Fibroblast of mammary gland (primary cell): ENCODE results near the gene DHX34.

Experiments used
- DNase-seq: peaks from one replicate; pipeline ENCODE4 v3.0.0-alpha.2; 2010; ENCODE audit warnings: low read depth
- H3K4me3 ChIP-seq: 2 replicates; pipeline ENCODE4 v1.5.1; 2011; ENCODE audit warnings: low read depth, mild to moderate bottlenecking, low read length, moderate library complexity; ENCODE audit not compliant: control insufficient read depth
- TF ChIP-seq, protein P1 (sequence below): conservative IDR thresholded peaks from 2 replicates; pipeline ENCODE4 v1.5.1; 2011; ENCODE audit warnings: low read depth, low read length, inconsistent platforms; ENCODE audit not compliant: control insufficient read depth, insufficient read depth

Gene DHX34

DNA sequence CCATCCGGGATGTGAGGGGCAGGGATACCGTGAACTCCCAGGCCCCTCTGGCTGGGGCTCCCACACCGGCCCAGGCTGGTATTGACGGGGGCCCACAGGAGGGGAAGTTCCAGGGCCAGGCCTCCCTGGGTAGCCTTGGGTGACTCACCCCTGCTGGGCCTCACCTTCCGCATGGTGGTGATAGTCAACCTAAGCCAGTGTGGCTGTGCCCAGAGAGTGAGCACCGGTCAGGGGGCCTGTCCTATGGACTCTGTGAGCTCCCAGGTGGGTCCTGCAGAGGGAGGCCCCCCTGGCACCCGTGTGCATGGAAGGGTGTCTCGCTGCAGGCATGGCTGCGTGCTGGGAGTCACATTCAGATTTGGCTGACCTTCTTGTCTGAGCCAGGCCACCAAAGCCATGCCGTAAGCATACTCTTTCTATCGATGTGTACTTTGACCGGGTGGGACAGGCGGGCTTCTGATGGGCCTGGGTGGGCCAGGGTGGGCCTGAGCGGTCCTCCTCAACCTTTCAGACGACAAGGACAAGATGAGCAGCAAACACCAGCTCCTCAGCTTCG is 27.6 kb downstream of the DHX34 start:
- no peak for DNase-seq

DNA sequence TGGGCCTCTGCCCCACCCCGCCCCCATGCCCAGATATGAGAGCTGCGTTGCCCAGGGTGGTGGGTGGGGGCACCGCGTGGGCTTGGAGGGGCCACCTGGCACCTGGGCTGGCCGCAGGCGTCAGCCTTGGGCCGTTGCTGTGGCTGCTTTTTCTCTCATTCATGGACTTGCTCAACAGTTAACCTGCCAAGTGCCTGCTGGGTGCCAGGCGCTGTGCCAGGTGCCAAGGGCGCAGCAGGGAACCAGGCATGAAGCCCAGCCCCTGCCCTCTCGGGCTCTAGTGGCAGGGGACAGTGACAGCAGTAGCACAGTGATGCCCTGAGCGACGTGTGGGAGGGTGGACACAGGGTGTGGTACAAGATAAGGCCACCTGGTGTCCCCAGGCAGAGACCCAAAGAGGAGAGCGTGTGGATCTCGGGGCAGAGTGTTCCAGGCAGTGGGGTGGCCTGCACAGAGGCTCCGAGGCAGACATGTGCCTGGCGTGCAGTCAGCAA is 28.1 kb downstream of the DHX34 start:
- no peak overlapping the region for H3K4me3 ChIP-seq
- TF ChIP-seq, protein P1, sequence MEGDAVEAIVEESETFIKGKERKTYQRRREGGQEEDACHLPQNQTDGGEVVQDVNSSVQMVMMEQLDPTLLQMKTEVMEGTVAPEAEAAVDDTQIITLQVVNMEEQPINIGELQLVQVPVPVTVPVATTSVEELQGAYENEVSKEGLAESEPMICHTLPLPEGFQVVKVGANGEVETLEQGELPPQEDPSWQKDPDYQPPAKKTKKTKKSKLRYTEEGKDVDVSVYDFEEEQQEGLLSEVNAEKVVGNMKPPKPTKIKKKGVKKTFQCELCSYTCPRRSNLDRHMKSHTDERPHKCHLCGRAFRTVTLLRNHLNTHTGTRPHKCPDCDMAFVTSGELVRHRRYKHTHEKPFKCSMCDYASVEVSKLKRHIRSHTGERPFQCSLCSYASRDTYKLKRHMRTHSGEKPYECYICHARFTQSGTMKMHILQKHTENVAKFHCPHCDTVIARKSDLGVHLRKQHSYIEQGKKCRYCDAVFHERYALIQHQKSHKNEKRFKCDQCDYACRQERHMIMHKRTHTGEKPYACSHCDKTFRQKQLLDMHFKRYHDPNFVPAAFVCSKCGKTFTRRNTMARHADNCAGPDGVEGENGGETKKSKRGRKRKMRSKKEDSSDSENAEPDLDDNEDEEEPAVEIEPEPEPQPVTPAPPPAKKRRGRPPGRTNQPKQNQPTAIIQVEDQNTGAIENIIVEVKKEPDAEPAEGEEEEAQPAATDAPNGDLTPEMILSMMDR: no peak
- no peak for DNase-seq

More for the DNA sequence above, 27.6 kb downstream of the DHX34 start:
- no peak overlapping the region for H3K4me3 ChIP-seq
- TF ChIP-seq, protein P1: no peak

DNA sequence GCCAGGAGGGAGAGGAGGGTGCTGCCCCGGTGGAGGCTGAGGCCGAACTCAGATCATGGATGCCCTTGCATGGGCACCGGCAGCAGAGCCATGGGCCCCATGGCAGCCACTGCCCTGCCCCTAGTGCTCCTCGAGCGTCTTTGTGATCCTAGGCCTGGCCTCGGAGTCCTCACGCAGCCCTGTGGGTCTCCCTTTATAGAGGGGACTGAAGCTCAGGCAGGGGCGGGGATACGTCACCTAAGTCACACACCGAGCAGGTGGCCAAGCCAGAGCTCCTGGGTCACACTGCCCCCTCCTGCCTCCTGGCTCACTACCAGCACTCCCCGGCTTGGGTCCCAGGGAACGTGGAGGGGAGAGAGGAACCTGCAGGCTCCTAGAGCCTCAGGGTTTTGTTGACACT is 28.7 kb downstream of the DHX34 start:
- H3K4me3 ChIP-seq: no peak overlapping the region
- TF ChIP-seq, protein P1: no peak

DNA sequence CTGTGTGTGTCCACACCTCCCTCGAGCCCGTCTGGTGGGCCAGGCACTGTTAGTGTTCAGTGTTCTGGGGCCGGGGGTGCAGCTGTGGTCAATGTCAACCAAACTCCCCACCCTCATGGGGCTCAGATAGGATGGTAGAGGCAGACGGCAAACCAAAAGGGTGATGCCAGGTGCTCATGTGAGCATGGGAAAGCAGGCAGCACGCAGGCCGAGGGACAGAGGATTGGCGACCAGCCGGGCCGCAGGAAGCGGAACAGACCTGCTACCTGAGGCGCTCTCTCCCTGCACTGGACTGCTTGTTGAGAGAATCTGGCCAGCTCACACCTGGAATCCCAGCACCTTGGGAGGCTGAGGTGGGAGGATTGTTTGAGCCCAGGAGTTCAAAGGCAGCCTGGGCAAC is 29.1 kb downstream of the DHX34 start:
- no peak overlapping the region for H3K4me3 ChIP-seq
- no peak for DNase-seq
- TF ChIP-seq, protein P1: no peak

More for the DNA sequence above, 28.7 kb downstream of the DHX34 start:
- DNase-seq: no peak

DNA sequence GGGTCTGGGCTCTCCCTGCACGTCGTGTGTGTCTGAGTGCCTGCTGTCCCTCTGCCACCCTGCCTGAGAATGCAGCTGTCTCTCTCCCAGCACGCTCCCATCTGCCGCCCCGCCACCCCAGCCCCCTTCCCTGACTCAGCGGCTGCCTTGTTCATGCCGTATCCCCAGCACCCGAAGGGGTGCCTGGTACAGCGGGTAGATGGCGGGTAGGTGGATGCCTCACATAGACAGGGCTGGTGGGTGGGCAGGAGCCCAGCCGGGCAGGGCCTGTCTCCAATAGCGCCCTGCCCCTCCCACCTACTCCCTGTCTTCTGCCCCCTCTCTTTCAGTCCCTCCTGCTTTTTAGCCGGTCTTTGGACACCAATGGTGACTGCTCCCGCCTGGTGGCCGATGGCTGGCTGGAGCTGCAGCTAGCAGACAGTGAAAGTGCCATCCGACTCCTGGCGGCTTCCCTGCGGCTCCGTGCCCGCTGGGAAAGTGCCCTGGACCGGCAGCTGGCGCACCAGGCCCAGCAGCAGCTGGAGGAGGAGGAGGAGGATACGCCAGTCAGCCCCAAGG is 30.3 kb downstream of the DHX34 start:
- H3K4me3 ChIP-seq: no peak overlapping the region
- TF ChIP-seq, protein P1: no peak
- no peak for DNase-seq

DNA sequence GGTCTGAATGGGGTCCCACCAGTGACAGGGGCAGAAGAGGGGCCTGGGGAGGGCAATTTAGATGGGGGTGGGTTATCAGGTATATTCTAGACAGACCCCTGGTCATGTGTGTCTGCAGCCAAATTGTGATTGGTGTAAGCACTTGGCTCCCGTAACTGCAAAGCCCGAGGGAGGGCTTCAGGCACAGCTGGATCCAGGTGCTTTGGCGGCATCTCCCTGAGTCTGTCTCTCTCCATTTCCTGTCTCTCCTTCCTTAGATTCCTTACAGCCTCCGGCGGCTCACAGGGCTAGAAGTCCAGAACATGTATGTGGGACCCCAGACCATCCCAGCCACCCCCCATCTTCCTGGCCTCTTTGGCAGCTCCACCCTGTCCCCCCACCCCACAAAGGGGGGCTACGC is 31.4 kb downstream of the DHX34 start:
- TF ChIP-seq, protein P1: no peak
- H3K4me3 ChIP-seq: no peak overlapping the region
- DNase-seq: no peak
